GM23248 (cell line): ENCODE measurements around the gene RGS9. TPM values are rescaled to one million over a fixed set of nuclear protein-coding genes. Genes with fewer than 3 reads are reported as not detected.
A peak's percentile ranks its signal among the peaks of the same experiment; 100 is the strongest.
"Not testable (repeated sequence)": the region's sequence is repeated elsewhere in the genome, so short reads cannot be mapped to it uniquely, and the experiment has no call there.

Experiments
- DNase-seq: peaks from one replicate; pipeline ENCODE4 v3.0.0-alpha.2; 2015
- H2AFZ ChIP-seq: fragments of 200-600 bp; sonication (generic); 2 replicates; pipeline ENCODE4 v1.6.1; 2016; ENCODE audit warnings: antibody characterized with exemption
- H3F3A ChIP-seq: fragments of 200-600 bp; sonication (generic); 2 replicates; pipeline ENCODE4 v1.6.1; 2016; ENCODE audit warnings: mild to moderate bottlenecking, antibody characterized with exemption, mixed run types; ENCODE audit not compliant: insufficient read depth
- H3K27ac ChIP-seq: fragments of 200-600 bp; sonication (generic); 2 replicates; pipeline ENCODE4 v1.5.1; 2016; ENCODE audit warnings: mild to moderate bottlenecking
- H3K27me3 ChIP-seq: fragments of 200-600 bp; sonication (generic); replicated peaks from 2 replicates; pipeline ENCODE4 v1.6.1; 2016; ENCODE audit warnings: mild to moderate bottlenecking; ENCODE audit not compliant: insufficient read depth
- H3K36me3 ChIP-seq: fragments of 200-600 bp; sonication (generic); 2 replicates; pipeline ENCODE4 v1.6.1; 2016; ENCODE audit warnings: low read depth, mild to moderate bottlenecking
- H3K4me1 ChIP-seq: fragments of 200-600 bp; sonication (generic); 2 replicates; pipeline ENCODE4 v1.6.1; 2016; ENCODE audit warnings: mild to moderate bottlenecking; ENCODE audit not compliant: insufficient read depth
- H3K4me2 ChIP-seq: fragments of 200-600 bp; sonication (generic); one replicate; pipeline ENCODE4 v1.6.1; 2016; ENCODE audit warnings: mild to moderate bottlenecking; ENCODE audit not compliant: unreplicated experiment
- H3K4me3 ChIP-seq: fragments of 200-600 bp; sonication (generic); 2 replicates; pipeline ENCODE4 v1.5.1; 2016; ENCODE audit warnings: mild to moderate bottlenecking
- H3K79me2 ChIP-seq: fragments of 200-600 bp; sonication (generic); 2 replicates; pipeline ENCODE4 v1.6.1; 2016; ENCODE audit warnings: mild to moderate bottlenecking; ENCODE audit not compliant: insufficient read depth
- H3K9ac ChIP-seq: fragments of 200-600 bp; sonication (generic); 2 replicates; pipeline ENCODE4 v1.6.1; 2016; ENCODE audit warnings: mild to moderate bottlenecking
- H3K9me2 ChIP-seq: fragments of 200-600 bp; sonication (generic); 2 replicates; pipeline ENCODE4 v1.6.1; 2016; ENCODE audit warnings: mixed run types, mild to moderate bottlenecking, moderate library complexity; ENCODE audit not compliant: insufficient read depth
- H3K9me3 ChIP-seq: fragments of 200-600 bp; sonication (generic); one replicate; pipeline ENCODE4 v1.6.1; 2017; ENCODE audit warnings: low read depth
- H4K20me1 ChIP-seq: fragments of 200-600 bp; sonication (generic); 2 replicates; pipeline ENCODE4 v1.6.0; 2016; ENCODE audit not compliant: insufficient read depth
- EZH2 ChIP-seq: fragments of 200-600 bp; sonication (generic); IDR thresholded peaks from 2 replicates; pipeline ENCODE4 v1.6.1; 2018; ENCODE audit warnings: antibody characterized with exemption, mild to moderate bottlenecking; ENCODE audit not compliant: insufficient read depth, poor library complexity, severe bottlenecking
- EZH2phosphoT487 ChIP-seq: fragments of 200-600 bp; sonication (generic); IDR thresholded peaks from 2 replicates; pipeline ENCODE4 v1.6.1; 2018; ENCODE audit warnings: antibody characterized with exemption, moderate library complexity, mild to moderate bottlenecking, low read depth; ENCODE audit not compliant: insufficient read depth
- WGBS, 2 experiments: methylation state at CpG; one replicate each; pipeline ENCODE4 v1.1.6; 2015 to 2017; ENCODE audit warnings: low lambda C conversion rate in 2 of 2, low coverage in 1 of 2; ENCODE audit errors: missing lambda C conversion rate in 2 of 2; 5-methylcytosine and 5-hydroxymethylcytosine counted together
- in situ Hi-C: fragments of 300-500 bp; cut with MboI; formaldehyde crosslinking; loops from 2 replicates; pipeline ENCODE4 v1.15.0; 2020
- polyA plus RNA-seq: library from polyadenylated mRNA; unstranded; fragments of >200 nt; fragmentation: Nextera tagmentation; extraction: Ambion mirVana; gene quantifications from 2 replicates; pipeline ENCODE4 v1.2.1, GENCODE V29; 2016
- total RNA-seq: library from RNA; depleted of rRNA; stranded (reverse); fragments of >200 nt; shearing (Covaris generic); gene quantifications from 2 replicates; pipeline ENCODE4 v1.2.3, GENCODE V29; 2014

The RGS9 gene
- total and polyA plus RNA-seq, 2 experiments from 2014 or later, result 0.43 TPM; not detected in 1

- H3K9me2 ChIP-seq, result no peaks in the 10 kb centered on the region
- H3K4me2 ChIP-seq, result no peak overlapping the region
- no peak overlapping the region for H3K4me3 ChIP-seq
- H3K27ac ChIP-seq, result no peak overlapping the region
- 80% methylated on average over 9 of the region's 9 CpGs for WGBS, 2 experiments
- H2AFZ ChIP-seq, result no peak overlapping the region
- DNase-seq, result no peak
- H3K9me3 ChIP-seq, result no peaks in the 10 kb centered on the region
- H3K27me3 ChIP-seq, result 0 out of 2 replicates have a peak, but pooled peaks cover 6% of the 10 kb centered on the region
- no peak overlapping the region for H3K9ac ChIP-seq
- TF ChIP-seq EZH2phosphoT487 (no peak), EZH2 (no peak)
- H4K20me1 ChIP-seq, result no peaks in the 10 kb centered on the region
- peaks cover 10% of the 10 kb centered on the region for H3F3A ChIP-seq
- no peaks in the 10 kb centered on the region for H3K4me1 ChIP-seq
- in situ Hi-C loops, result no loop called here
- H3K36me3 ChIP-seq, result no peaks in the 10 kb centered on the region
- H3K79me2 ChIP-seq, result no peaks in the 10 kb centered on the region
Observed at GRCh38 chr17:65202844-65203571, 65.8 kb downstream of the RGS9 start.

DNA sequence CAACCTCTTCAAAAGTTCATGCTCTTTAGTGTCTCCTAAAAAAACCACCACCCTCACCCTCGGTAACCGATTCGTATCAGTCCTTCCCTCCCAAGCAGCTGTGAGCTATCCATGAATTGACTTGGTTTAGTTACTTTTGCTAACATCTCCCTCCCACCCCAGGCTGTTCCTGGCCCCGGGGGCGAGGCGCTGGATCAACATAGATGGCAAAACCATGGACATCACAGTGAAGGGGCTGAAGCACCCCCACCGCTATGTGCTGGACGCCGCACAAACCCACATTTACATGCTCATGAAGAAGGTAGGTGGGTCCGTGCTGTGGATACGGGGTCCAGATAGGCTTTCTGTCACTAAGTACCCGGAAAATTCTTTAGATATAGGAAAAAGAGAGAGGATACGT, 66.8 kb downstream of the RGS9 start:
- WGBS, 2 experiments, result 82 to 85% methylated on average over 13 of the region's 13 CpGs
- H3F3A ChIP-seq, result peaks cover 10% of the 10 kb centered on the region
- H3K4me3 ChIP-seq, result no peak overlapping the region
- H3K4me1 ChIP-seq, result no peaks in the 10 kb centered on the region
- H2AFZ ChIP-seq, result no peak overlapping the region
- in situ Hi-C loops, result no loop called here
- H3K27me3 ChIP-seq, result 0 out of 2 replicates have a peak, but pooled peaks cover 6% of the 10 kb centered on the region
- H3K9me2 ChIP-seq, result no peaks in the 10 kb centered on the region
- H4K20me1 ChIP-seq, result no peaks in the 10 kb centered on the region
- no peak overlapping the region for H3K27ac ChIP-seq
- DNase-seq, result no peak
- H3K36me3 ChIP-seq, result no peaks in the 10 kb centered on the region
- no peak overlapping the region for H3K4me2 ChIP-seq
- H3K9ac ChIP-seq, result no peak overlapping the region
- TF ChIP-seq EZH2 (no peak), EZH2phosphoT487 (no peak)
- H3K79me2 ChIP-seq, result no peaks in the 10 kb centered on the region
- no peaks in the 10 kb centered on the region for H3K9me3 ChIP-seq

DNA sequence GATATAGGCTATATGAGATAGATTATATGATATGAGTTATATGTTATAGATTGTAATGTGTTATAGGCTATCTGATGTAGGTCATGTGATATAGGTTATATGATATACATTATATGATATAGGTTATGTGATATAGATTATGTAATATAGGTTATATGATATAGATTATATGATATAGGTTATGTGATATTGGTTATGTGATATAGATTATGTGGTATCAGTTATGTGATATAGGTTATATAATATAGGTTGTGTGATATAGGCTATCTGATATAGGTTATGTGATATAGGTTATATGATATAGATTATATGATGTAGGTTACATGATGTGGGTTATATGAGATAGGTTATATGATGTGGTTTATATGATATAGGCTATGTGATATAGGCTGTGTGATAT, 68.5 kb downstream of the RGS9 start:
- H3K27ac ChIP-seq, result no peak overlapping the region
- peaks cover 10% of the 10 kb centered on the region for H3F3A ChIP-seq
- TF ChIP-seq EZH2phosphoT487 (no peak), EZH2 (no peak)
- H4K20me1 ChIP-seq, result no peaks in the 10 kb centered on the region
- in situ Hi-C loops, result no loop called here
- H3K4me2 ChIP-seq, result no peak overlapping the region
- DNase-seq, result no peak
- no peak overlapping the region for H2AFZ ChIP-seq
- no peaks in the 10 kb centered on the region for H3K79me2 ChIP-seq
- no peak overlapping the region for H3K9ac ChIP-seq
- 0 out of 2 replicates have a peak, but pooled peaks cover 6% of the 10 kb centered on the region for H3K27me3 ChIP-seq
- H3K4me1 ChIP-seq, result no peaks in the 10 kb centered on the region
- no peaks in the 10 kb centered on the region for H3K9me2 ChIP-seq
- H3K4me3 ChIP-seq, result no peak overlapping the region
- H3K36me3 ChIP-seq, result no peaks in the 10 kb centered on the region
- H3K9me3 ChIP-seq, result no peaks in the 10 kb centered on the region

- H3K27ac ChIP-seq, H2AFZ ChIP-seq, H3K4me1 ChIP-seq, H3K79me2 ChIP-seq, H3K9ac ChIP-seq, H3K4me2 ChIP-seq, H3K4me3 ChIP-seq, H3K36me3 ChIP-seq, H3K9me3 ChIP-seq, in situ Hi-C loops, H4K20me1 ChIP-seq, H3K9me2 ChIP-seq: not testable (repeated sequence)
- H3F3A ChIP-seq, result peaks cover 10% of the 10 kb centered on the region
- WGBS, 2 experiments, result 0 to 6% methylated on average over 1 of the region's 1 CpG
- H3K27me3 ChIP-seq, result peaks cover 13% of the 10 kb centered on the region; the same call in 1 of the 2 replicates
- peak; percentile 80 for DNase-seq
Observed at GRCh38 chr17:65207448-65207847, 70.3 kb downstream of the RGS9 start.

DNA sequence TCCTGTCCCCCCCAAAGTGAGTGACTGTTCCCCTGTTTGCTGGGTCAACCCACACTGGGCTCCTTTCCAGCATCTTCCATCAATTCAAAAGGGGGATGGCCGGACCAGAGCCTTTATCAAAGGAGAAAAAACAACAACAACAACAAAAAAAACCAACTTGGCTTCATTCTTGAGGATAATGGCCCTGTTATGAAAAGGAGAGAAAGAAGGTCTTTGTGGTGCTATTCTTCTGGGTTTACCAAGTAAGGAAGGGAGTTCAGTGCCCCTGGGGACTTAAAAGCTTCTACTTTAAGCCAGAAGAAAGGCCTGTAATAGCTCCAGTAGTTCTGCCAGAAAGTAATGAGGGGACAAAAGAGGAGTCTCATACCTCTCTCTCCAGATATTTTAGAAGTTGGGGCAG, 71.5 kb downstream of the RGS9 start:
- no peak overlapping the region for H3K9ac ChIP-seq
- no peaks in the 10 kb centered on the region for H3K4me1 ChIP-seq
- H3K4me3 ChIP-seq, result no peak overlapping the region
- no peak overlapping the region for H3K27ac ChIP-seq
- 70 to 80% methylated on average over 1 of the region's 1 CpG for WGBS, 2 experiments
- H3K79me2 ChIP-seq, result no peaks in the 10 kb centered on the region
- H3K4me2 ChIP-seq, result no peak overlapping the region
- no peaks in the 10 kb centered on the region for H3K36me3 ChIP-seq
- DNase-seq, result no peak
- no peaks in the 10 kb centered on the region for H3K9me2 ChIP-seq
- H3K27me3 ChIP-seq, result peaks cover 20% of the 10 kb centered on the region; the same call in 1 of the 2 replicates
- no peaks in the 10 kb centered on the region for H4K20me1 ChIP-seq
- TF ChIP-seq EZH2 (no peak), EZH2phosphoT487 (no peak)
- no peaks in the 10 kb centered on the region for H3K9me3 ChIP-seq
- H2AFZ ChIP-seq, result no peak overlapping the region
- in situ Hi-C loops, result no loop called here
- peaks cover 10% of the 10 kb centered on the region for H3F3A ChIP-seq
